CD4-positive, CD25-positive, alpha-beta regulatory T cell (primary cell): ENCODE measurements around the gene NR5A2. TPM values are rescaled to one million over a fixed set of nuclear protein-coding genes. Genes with fewer than 3 reads are reported as not detected.

Experiments used
- ATAC-seq, 2 donors: fragments of 150-1000 bp; cut with Tn5 transposase; one replicate each; pipeline ENCODE4 v1.10.0; 2021; ENCODE audit warnings: low read depth in 2 of 2, moderate number of reproducible peaks in 2 of 2, moderate library complexity in 1 of 2
- DNase-seq, 3 donors: peaks; one replicate each; pipeline versions ENCODE4 v3.0.0 to v3.0.0-alpha.2; 2012 to 2022; ENCODE audit warnings: mixed read lengths in 1 of 3
- H3K27ac ChIP-seq: one replicate; pipeline ENCODE4 v1.7.0; 2013; ENCODE audit warnings: mild to moderate bottlenecking, low read length; ENCODE audit not compliant: insufficient read depth, poor library complexity, severe bottlenecking
- H3K27me3 ChIP-seq: one replicate; pipeline ENCODE4 v1.7.0; 2013; ENCODE audit warnings: low read length; ENCODE audit not compliant: control insufficient read depth, insufficient read depth
- H3K36me3 ChIP-seq: one replicate; pipeline ENCODE4 v1.7.0; 2013; ENCODE audit warnings: mild to moderate bottlenecking, low read length, moderate library complexity; ENCODE audit not compliant: control insufficient read depth, insufficient read depth
- H3K4me1 ChIP-seq: 2 replicates; pipeline ENCODE4 v1.7.0; 2013; ENCODE audit warnings: mild to moderate bottlenecking, low read length; ENCODE audit not compliant: insufficient read depth, control insufficient read depth, poor library complexity, severe bottlenecking
- H3K4me3 ChIP-seq: one replicate; pipeline ENCODE4 v1.7.0; 2013; ENCODE audit warnings: low read depth, mild to moderate bottlenecking, low read length, moderate library complexity
- H3K9me3 ChIP-seq, 2 experiments: 1 replicate in 1 of 2; 2 replicates in 1 of 2; pipeline ENCODE4 v1.7.0; 2013; ENCODE audit warnings: low read length in 2 of 2, mild to moderate bottlenecking in 1 of 2, moderate library complexity in 1 of 2; ENCODE audit not compliant: control insufficient read depth in 2 of 2
- H3K27ac Mint-ChIP-seq, 3 donors: one replicate each; pipeline ENCODE4 v1.8.0; 2020 to 2022; ENCODE audit warnings: mild to moderate bottlenecking in 3 of 3, mixed read lengths in 3 of 3, moderate library complexity in 2 of 3
- H3K27me3 Mint-ChIP-seq: one replicate; pipeline ENCODE4 v1.8.0; 2022; ENCODE audit warnings: mild to moderate bottlenecking, mixed read lengths
- H3K36me3 Mint-ChIP-seq: one replicate; pipeline ENCODE4 v1.8.0; 2020; ENCODE audit warnings: mixed read lengths
- H3K4me1 Mint-ChIP-seq, 4 donors: one replicate each; pipeline ENCODE4 v1.8.0; 2020 to 2022; ENCODE audit warnings: mixed read lengths in 4 of 4, mild to moderate bottlenecking in 1 of 4
- H3K4me3 Mint-ChIP-seq, 4 donors: one replicate each; pipeline ENCODE4 v1.8.0; 2020 to 2022; ENCODE audit warnings: mild to moderate bottlenecking in 4 of 4, mixed read lengths in 4 of 4, moderate library complexity in 3 of 4
- H3K9me3 Mint-ChIP-seq, 7 donors: one replicate each; pipeline ENCODE4 v1.8.0; 2020 to 2022; ENCODE audit warnings: mixed read lengths in 7 of 7, mild to moderate bottlenecking in 3 of 7, moderate library complexity in 2 of 7
- polyA plus RNA-seq, 4 donors: library from polyadenylated mRNA; unstranded; fragments of 300-500 nt; fragmentation: Illumina TruSeq; gene quantifications; one replicate each; pipeline ENCODE4 v1.2.3, GENCODE V29; 2021
- total RNA-seq: library from RNA; stranded (reverse); gene quantifications from one replicate; pipeline ENCODE4 v1.2.3, GENCODE V29; 2022

NR5A2 gene
- total and polyA plus RNA-seq, 5 donors from 2014 or later: not detected

DNA sequence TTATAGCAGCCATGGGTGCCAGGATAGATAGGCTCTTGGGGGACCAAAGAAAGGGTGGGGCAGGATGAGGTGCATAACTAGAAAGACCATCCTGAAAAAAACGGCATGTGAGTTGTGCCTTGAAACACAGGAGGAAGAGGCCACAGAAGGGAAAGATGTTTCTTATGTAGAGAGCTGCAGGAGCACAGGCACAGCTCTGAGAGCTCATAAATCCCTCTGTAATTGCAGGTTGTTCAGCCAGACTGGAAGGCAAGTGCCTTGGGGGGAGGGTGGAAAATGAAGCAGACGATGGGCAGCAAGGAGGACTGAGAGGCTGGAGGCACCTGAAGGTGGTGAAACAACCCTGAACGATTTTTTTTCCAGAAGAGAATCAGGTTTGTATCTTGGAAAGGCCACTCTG, 170.7 kb downstream of the NR5A2 start:
- Histone ChIP-seq H3K4me1 (no peaks in the 10 kb centered on the region), H3K4me3 (no peak overlapping the region), H3K27me3 (peaks cover 3% of the 10 kb centered on the region), H3K27ac (no peak overlapping the region), H3K36me3 (no peaks in the 10 kb centered on the region), H3K9me3 (no peaks in the 10 kb centered on the region)
- ATAC-seq (no peak), DNase-seq (no peak)
- H3K36me3 Mint-ChIP-seq: no peaks in the 10 kb centered on the region
- peaks cover 0 to 2% (median 0%) of the 10 kb centered on the region in 7 donors for H3K9me3 Mint-ChIP-seq
- H3K27me3 Mint-ChIP-seq: peaks cover 32% of the 10 kb centered on the region
- no peak overlapping the region for H3K4me3 Mint-ChIP-seq
- no peak overlapping the region for H3K27ac Mint-ChIP-seq
- no peaks in the 10 kb centered on the region for H3K4me1 Mint-ChIP-seq

GRCh38 chr1:200205216-200205995, 177.9 kb downstream of the NR5A2 start:
- Histone ChIP-seq H3K27ac (no peak overlapping the region), H3K9me3 (no peaks in the 10 kb centered on the region), H3K4me3 (no peak overlapping the region), H3K4me1 (no peaks in the 10 kb centered on the region), H3K27me3 (peaks cover 4% of the 10 kb centered on the region), H3K36me3 (no peaks in the 10 kb centered on the region)
- Mint-ChIP-seq H3K27me3 (peaks cover 15% of the 10 kb centered on the region), H3K27ac (peak overlapping the region in 1 of 3 donors; percentile 0), H3K36me3 (no peaks in the 10 kb centered on the region), H3K9me3 (no peaks in the 10 kb centered on the region), H3K4me3 (no peak overlapping the region), H3K4me1 (peaks cover 0 to 7% (median 1%) of the 10 kb centered on the region in 4 donors)
- ATAC-seq (no peak), DNase-seq (no peak)

GRCh38 chr1:200206340-200206739, 178.8 kb downstream of the NR5A2 start:
- peaks cover 4% of the 10 kb centered on the region for H3K27me3 ChIP-seq
- DNase-seq: no peak
- peaks cover 15% of the 10 kb centered on the region for H3K27me3 Mint-ChIP-seq

DNA sequence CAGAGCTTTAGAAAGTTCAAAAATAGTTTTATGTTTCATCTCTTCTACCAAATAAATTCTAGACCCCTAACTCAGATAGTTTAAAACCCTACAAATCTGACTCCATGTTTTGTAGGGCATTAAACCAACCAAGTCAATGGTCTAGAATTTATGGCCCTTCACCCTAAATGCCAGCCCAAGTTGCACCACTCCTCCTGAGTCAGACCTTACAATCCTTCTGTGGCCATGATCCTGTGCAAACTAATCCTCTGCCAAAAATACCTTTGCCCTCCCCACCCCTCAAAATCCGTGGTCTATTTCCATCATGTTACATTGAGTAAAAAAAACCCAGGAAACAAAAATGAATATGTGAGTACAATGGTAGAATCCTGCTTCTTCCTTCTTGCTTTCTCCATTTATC, 179.3 kb downstream of the NR5A2 start:
- H3K9me3 Mint-ChIP-seq: no peaks in the 10 kb centered on the region
- no peak for ATAC-seq

More at GRCh38 chr1:200206340-200206739, 178.8 kb downstream of the NR5A2 start:
- H3K4me3 Mint-ChIP-seq: no peak overlapping the region
- Histone ChIP-seq H3K27ac (no peak overlapping the region), H3K4me1 (no peaks in the 10 kb centered on the region), H3K4me3 (no peak overlapping the region), H3K9me3 (no peaks in the 10 kb centered on the region), H3K36me3 (no peaks in the 10 kb centered on the region)
- no peaks in the 10 kb centered on the region for H3K36me3 Mint-ChIP-seq
- ATAC-seq: no peak
- no peaks in the 10 kb centered on the region for H3K9me3 Mint-ChIP-seq
- peaks cover 0 to 7% (median 1%) of the 10 kb centered on the region in 4 donors for H3K4me1 Mint-ChIP-seq
- no peak overlapping the region for H3K27ac Mint-ChIP-seq

GRCh38 chr1:200207711-200208126, 180.2 kb downstream of the NR5A2 start:
- no peaks in the 10 kb centered on the region for H3K9me3 ChIP-seq
- Mint-ChIP-seq H3K36me3 (no peaks in the 10 kb centered on the region), H3K27ac (peak overlapping the region in 1 of 3 donors; percentile 39), H3K4me1 (peaks cover 0 to 7% (median 1%) of the 10 kb centered on the region in 4 donors), H3K4me3 (no peak overlapping the region), H3K9me3 (no peaks in the 10 kb centered on the region), H3K27me3 (peaks cover 16% of the 10 kb centered on the region)
- H3K4me1 ChIP-seq: no peaks in the 10 kb centered on the region
- H3K4me3 ChIP-seq: no peak overlapping the region
- DNase-seq (peak in 2 of 3 donors; percentile 13 to 19), ATAC-seq (peak in 1 of 2 donors; percentile 18)
- no peak overlapping the region for H3K27ac ChIP-seq
- H3K27me3 ChIP-seq: peaks cover 4% of the 10 kb centered on the region
- no peaks in the 10 kb centered on the region for H3K36me3 ChIP-seq

More for the DNA sequence above, 179.3 kb downstream of the NR5A2 start:
- Mint-ChIP-seq H3K4me3 (no peak overlapping the region), H3K27ac (no peak overlapping the region), H3K27me3 (peaks cover 15% of the 10 kb centered on the region), H3K4me1 (peaks cover 0 to 7% (median 1%) of the 10 kb centered on the region in 4 donors), H3K36me3 (no peaks in the 10 kb centered on the region)
- no peak overlapping the region for H3K27ac ChIP-seq
- no peak overlapping the region for H3K4me3 ChIP-seq
- DNase-seq: no peak
- H3K4me1 ChIP-seq: no peaks in the 10 kb centered on the region
- H3K27me3 ChIP-seq: peaks cover 4% of the 10 kb centered on the region
- no peaks in the 10 kb centered on the region for H3K36me3 ChIP-seq
- H3K9me3 ChIP-seq: no peaks in the 10 kb centered on the region

GRCh38 chr1:200211157-200211556, 183.6 kb downstream of the NR5A2 start:
- ATAC-seq: no peak
- H3K36me3 ChIP-seq: no peaks in the 10 kb centered on the region
- H3K27me3 Mint-ChIP-seq: peaks cover 21% of the 10 kb centered on the region

GRCh38 chr1:200213392-200213791, 185.9 kb downstream of the NR5A2 start:
- H3K27me3 Mint-ChIP-seq: peaks cover 14% of the 10 kb centered on the region
- no peak overlapping the region for H3K27ac Mint-ChIP-seq
- DNase-seq: no peak
- no peak for ATAC-seq
- H3K4me3 Mint-ChIP-seq: no peak overlapping the region
- peaks cover 0 to 5% (median 0%) of the 10 kb centered on the region in 7 donors for H3K9me3 Mint-ChIP-seq
- H3K4me1 Mint-ChIP-seq: peaks cover 2 to 9% (median 5%) of the 10 kb centered on the region in 4 donors
- Histone ChIP-seq H3K27me3 (no peaks in the 10 kb centered on the region), H3K9me3 (peaks cover 0 to 4% of the 10 kb centered on the region in 2 experiments), H3K27ac (no peak overlapping the region), H3K4me3 (no peak overlapping the region), H3K36me3 (no peaks in the 10 kb centered on the region), H3K4me1 (no peaks in the 10 kb centered on the region)
- H3K36me3 Mint-ChIP-seq: no peaks in the 10 kb centered on the region

More at GRCh38 chr1:200211157-200211556, 183.6 kb downstream of the NR5A2 start:
- Histone ChIP-seq H3K4me3 (no peak overlapping the region), H3K4me1 (no peaks in the 10 kb centered on the region), H3K27ac (no peak overlapping the region), H3K9me3 (peaks cover 0 to 4% of the 10 kb centered on the region in 2 experiments), H3K27me3 (peaks cover 2% of the 10 kb centered on the region)
- Mint-ChIP-seq H3K36me3 (no peaks in the 10 kb centered on the region), H3K9me3 (peaks cover 0 to 5% (median 0%) of the 10 kb centered on the region in 7 donors), H3K4me3 (no peak overlapping the region), H3K4me1 (peaks cover 0 to 7% (median 1%) of the 10 kb centered on the region in 4 donors), H3K27ac (no peak overlapping the region)
- DNase-seq: no peak
